Measurements from ENCODE around the gene ANXA6. TPM values are rescaled to one million over a fixed set of nuclear protein-coding genes. Genes with fewer than 3 reads are reported as not detected.

The ANXA6 gene
- polyA plus RNA-seq, 3 donors = 60.6 to 124 (median 93.5) TPM

GRCh38 chr5:151113651-151114050, 43.9 kb downstream of the ANXA6 start:
- intact Hi-C loops (cut with micrococcal nuclease) = loop anchor here in 1 of 2 donors (2.0 kb wide), 1 partner anchor 15 kb away; no protein-coding TSS in a partner anchor
- Histone ChIP-seq H3K9ac (ENCODE audit: insufficient read depth, low read length, poor library complexity, severe bottlenecking) (no peak overlapping the region), H4K20me1 (ENCODE audit: insufficient read depth, low read length) (peaks cover 28% of the 10 kb centered on the region), H3K4me1 (ENCODE audit: control insufficient read depth in 1 of 2, insufficient read depth in 2 of 2, low read length in 2 of 2) (no peaks in the 10 kb centered on the region), H3K36me3 (replicated peaks in 1 of 2; ENCODE audit: control insufficient read depth in 1 of 2, insufficient read depth in 2 of 2, low read length in 2 of 2) (peaks cover 51 to 88% of the 10 kb centered on the region in 2 donors), H2AFZ (ENCODE audit: insufficient read depth, low read depth, low read length, poor library complexity, severe bottlenecking) (no peak overlapping the region), H3K4me3 (replicated peaks in 1 of 3; ENCODE audit: low read depth in 2 of 3, low read length in 3 of 3) (no peak overlapping the region), H3K27ac (ENCODE audit: low read depth in 1 of 2, low read length in 2 of 2) (peak overlapping the region in 1 of 2 donors; percentile 10), H3K9me3 (replicated peaks in 1 of 2; ENCODE audit: control insufficient read depth in 1 of 2, insufficient read depth in 1 of 2, low read length in 2 of 2) (no peaks in the 10 kb centered on the region), H3K4me2 (replicated peaks; ENCODE audit: extremely low read depth, low read length, poor library complexity, severe bottlenecking) (no peak overlapping the region), H3K27me3 (ENCODE audit: control insufficient read depth in 2 of 2, insufficient read depth in 2 of 2, low read length in 2 of 2) (no peaks in the 10 kb centered on the region), H3K79me2 (ENCODE audit: insufficient read depth, low read length) (peaks cover 3% of the 10 kb centered on the region)
- Mint-ChIP-seq H3K4me1 (peaks cover 6% of the 10 kb centered on the region), H3K27ac (peak overlapping the region in 1 of 7 donors; percentile 86), H3K36me3 (peaks cover 64 to 79% of the 10 kb centered on the region in 2 donors), H3K27me3 (ENCODE audit: low read depth in 3 of 3) (no peaks in the 10 kb centered on the region), H3K4me3 (no peak overlapping the region), H3K9me3 (no peaks in the 10 kb centered on the region)
- peak in 1 of 3 donors; percentile 50 for DNase-seq
- no peak for TF ChIP-seq CTCF (IDR thresholded peaks at IDR 0.05)
- 88% methylated on average over 3 of the region's 3 CpGs for WGBS (ENCODE audit: insufficient coverage)

- Histone ChIP-seq H4K20me1 (ENCODE audit: insufficient read depth, low read length) (peaks cover 24% of the 10 kb centered on the region), H3K27me3 (ENCODE audit: control insufficient read depth in 2 of 2, insufficient read depth in 2 of 2, low read length in 2 of 2) (no peaks in the 10 kb centered on the region), H3K9me3 (replicated peaks in 1 of 2; ENCODE audit: control insufficient read depth in 1 of 2, insufficient read depth in 1 of 2, low read length in 2 of 2) (no peaks in the 10 kb centered on the region), H3K27ac (ENCODE audit: low read depth in 1 of 2, low read length in 2 of 2) (peak overlapping the region in 1 of 2 donors; percentile 27), H3K4me2 (replicated peaks; ENCODE audit: extremely low read depth, low read length, poor library complexity, severe bottlenecking) (no peak overlapping the region), H3K79me2 (ENCODE audit: insufficient read depth, low read length) (peaks cover 6% of the 10 kb centered on the region), H3K4me1 (ENCODE audit: control insufficient read depth in 1 of 2, insufficient read depth in 2 of 2, low read length in 2 of 2) (no peaks in the 10 kb centered on the region), H3K9ac (ENCODE audit: insufficient read depth, low read length, poor library complexity, severe bottlenecking) (no peak overlapping the region), H3K4me3 (replicated peaks in 1 of 3; ENCODE audit: low read depth in 2 of 3, low read length in 3 of 3) (no peak overlapping the region), H3K36me3 (replicated peaks in 1 of 2; ENCODE audit: control insufficient read depth in 1 of 2, insufficient read depth in 2 of 2, low read length in 2 of 2) (peaks cover 58 to 88% of the 10 kb centered on the region in 2 donors), H2AFZ (ENCODE audit: insufficient read depth, low read depth, low read length, poor library complexity, severe bottlenecking) (no peak overlapping the region)
- intact Hi-C loops (cut with micrococcal nuclease) = no loop called here
- H3K9me3 Mint-ChIP-seq = no peaks in the 10 kb centered on the region
- no peak overlapping the region for H3K4me3 Mint-ChIP-seq
- peaks cover 69 to 79% of the 10 kb centered on the region in 2 donors for H3K36me3 Mint-ChIP-seq
- 100% methylated on average over 3 of the region's 3 CpGs for WGBS (ENCODE audit: insufficient coverage)
- H3K27me3 Mint-ChIP-seq (ENCODE audit: low read depth in 3 of 3) = no peaks in the 10 kb centered on the region
- no peak for TF ChIP-seq CTCF (IDR thresholded peaks at IDR 0.05)
- H3K4me1 Mint-ChIP-seq = peaks cover 6% of the 10 kb centered on the region
- no peak for DNase-seq
- peak overlapping the region in 2 of 7 donors; percentile 78 to 84 for H3K27ac Mint-ChIP-seq
Measured at GRCh38 chr5:151110992-151111391, 46.6 kb downstream of the ANXA6 start.

Data from CD14-positive monocyte (primary cell).